Stimulated activated CD8-positive, alpha-beta memory T cell treated with anti-CD3 and anti-CD28 coated beads, Interleukin-4, amount 100 ng/mL, for 48 hours (primary cell): Measurements from ENCODE around the gene RUNX1.

Experiments
- DNase-seq: peaks from one replicate; pipeline ENCODE4 v3.0.0-alpha.2; 2020

RUNX1 gene

DNA sequence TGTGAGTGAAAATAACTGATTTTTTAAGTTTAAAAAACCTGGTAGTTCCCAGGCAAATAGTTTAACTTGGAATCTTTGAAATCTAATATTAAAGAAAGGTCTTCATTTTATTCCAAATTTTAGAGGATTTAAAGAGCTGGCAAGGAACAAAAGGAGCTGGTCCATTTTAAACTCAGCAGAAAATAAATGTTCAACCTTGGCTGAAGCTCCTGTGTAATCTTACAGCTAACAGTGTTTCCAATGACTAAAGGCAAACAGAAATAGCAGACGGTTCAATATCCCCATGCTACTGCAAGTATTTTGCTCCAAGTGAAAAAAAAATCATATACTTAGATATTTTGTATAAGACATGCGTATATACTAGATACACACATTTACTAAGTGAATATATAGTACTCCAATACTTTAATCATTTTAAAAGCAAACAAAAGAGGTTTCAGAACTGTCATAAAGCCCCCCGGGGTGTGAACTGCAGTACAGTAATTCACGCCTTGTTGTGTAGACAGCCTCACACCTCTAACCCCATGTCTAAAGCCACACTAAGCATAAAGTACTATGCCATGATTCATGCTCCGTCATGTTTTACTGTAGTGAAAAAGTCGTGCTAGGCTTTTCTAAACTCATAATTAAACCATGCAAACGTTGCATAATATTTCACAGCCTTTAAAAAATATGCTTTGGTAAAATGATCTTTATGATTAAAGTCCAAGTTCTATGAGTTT is 248.1 kb downstream of the RUNX1 start:
- no peak for DNase-seq

DNA sequence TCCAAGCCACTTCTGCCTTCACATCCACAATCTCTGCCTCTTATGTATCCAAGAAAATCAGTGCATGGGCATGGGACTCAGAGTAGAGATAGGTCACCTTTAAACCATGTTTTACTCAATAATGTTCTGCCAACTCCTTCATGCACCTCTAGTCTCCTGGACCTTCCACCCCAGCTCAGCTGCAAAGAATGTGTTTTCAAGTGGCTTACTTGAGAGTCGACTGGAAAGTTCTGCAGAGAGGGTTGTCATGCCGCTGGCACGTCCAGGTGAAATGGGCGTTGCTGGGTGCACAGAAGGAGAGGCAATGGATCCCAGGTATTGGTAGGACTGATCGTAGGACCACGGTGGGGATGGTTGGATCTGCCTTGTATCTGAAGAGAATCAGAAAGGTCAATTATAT is 250.0 kb downstream of the RUNX1 start:
- no peak for DNase-seq

DNA sequence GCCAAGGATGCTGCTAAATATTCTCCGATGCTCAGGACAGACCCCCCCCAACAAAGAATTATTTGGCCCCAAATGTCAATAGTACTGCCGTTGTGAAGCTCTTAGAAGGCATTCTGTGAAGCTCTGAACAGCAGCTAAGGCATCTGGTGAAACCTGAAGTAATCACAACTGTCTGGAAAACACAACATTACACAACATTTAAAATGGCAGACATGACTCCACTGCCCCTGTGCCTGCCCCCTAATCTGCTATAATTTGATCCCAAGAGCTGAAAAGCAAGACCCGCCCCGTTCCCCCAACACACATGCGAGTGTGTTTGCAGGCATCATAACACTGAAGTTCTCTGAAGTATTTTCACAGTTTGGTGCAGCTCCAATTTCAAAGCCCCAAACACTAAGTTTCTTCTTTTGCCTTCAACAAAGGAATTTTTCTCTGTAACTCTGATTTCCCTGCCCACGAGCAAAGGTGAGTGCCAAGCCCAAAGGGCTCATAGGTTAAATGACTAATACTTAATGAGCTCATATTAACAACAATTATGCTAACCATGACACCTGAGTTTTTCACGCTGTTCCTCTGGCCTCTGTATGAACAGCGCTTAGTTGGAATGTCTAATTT is 251.1 kb downstream of the RUNX1 start:
- no peak for DNase-seq

DNA sequence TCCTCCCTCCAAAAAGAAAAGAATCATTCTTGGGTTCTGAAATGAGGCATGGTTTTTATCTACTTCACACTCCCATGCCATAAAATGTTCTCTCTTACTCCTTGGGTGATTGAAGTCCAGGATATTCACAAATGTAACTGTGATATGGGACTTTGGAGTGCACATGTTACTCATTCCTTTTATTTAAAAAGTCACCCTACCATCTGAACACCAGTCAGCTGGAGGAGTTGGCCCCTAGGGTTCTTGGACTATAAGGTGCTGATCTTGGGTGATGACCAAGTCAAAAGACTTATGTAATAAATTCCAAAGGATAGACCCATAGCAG is 251.9 kb downstream of the RUNX1 start:
- DNase-seq: no peak

DNA sequence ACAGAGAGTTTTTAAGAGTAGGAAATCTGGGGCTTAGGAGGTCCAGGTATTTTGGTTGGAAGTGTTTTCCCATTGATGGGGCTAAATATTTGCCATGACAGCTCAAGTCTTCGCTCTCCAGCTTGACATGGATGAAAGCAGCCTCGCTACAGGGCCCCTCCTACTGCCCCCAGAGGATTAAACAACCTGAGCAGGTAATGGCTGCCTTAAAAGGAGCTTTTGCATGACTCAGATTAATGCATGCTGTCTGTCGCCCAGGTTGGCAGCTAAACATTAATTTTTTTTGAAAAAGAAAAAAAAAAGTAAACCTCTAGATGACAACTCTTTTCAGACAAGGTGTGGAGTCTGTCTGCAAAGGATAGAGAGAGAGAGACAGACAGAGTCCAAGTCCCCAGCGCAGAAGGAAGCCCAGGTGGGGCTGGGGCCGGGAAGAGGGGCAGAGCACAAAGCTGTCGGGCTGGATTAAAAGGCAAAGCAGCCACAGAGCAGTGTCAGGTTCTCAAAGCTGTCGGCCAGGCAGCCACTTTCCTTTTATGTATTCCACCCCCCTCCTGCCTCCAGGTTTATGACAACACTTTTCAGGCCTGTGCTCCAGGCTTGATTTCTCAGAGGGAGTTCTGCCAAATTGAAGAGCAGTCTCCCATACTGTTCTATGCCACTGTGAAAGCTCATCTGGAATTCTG is 252.4 kb downstream of the RUNX1 start:
- DNase-seq: no peak

DNA sequence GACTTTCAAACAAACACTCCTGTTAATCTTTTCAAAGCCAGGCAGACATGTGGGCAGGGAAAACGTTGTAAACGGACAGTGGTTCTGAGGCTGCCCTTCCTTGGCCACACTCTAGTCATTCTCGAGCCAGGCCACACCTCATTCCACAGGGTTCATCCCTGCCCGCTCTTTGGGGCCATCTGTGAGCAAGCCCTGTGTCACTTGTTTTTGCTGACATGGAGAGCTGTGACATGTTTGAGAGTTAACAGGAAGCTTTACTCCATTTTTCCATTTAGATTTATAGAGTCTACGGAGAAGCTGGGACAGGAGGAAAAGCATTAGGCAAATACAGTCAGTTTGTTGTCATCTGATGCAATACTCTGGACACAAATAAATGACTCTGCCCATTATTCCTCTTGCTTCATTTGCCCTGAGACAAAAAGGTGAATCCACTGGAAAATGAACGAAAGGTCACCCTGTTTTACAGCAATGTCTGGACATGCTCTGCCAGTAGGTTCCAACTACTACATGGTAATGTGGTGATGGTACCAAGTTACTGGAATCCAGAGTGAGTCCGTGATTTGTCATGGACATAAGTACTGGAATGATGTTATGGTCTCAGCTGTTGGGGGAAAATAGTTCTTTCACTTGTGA is 253.4 kb downstream of the RUNX1 start:
- no peak for DNase-seq

DNA sequence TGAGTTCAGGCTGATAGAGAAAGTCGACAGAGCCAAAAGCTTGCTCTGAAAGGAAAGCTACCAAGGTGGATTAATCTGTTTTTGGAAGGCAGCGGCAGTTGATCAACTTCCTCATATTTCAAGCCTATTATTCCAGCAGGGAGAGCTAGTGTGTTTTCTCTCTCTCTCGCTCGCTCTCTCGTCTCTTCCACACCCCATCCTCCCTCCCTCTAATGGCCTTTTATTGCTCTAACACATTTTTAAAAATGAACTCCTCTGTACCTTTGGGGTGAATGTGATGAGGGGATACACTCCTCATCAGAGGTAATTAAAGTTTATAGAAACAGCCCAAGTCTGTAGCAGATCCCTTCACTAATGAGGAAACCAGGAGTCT is 253.9 kb downstream of the RUNX1 start:
- no peak for DNase-seq

DNA sequence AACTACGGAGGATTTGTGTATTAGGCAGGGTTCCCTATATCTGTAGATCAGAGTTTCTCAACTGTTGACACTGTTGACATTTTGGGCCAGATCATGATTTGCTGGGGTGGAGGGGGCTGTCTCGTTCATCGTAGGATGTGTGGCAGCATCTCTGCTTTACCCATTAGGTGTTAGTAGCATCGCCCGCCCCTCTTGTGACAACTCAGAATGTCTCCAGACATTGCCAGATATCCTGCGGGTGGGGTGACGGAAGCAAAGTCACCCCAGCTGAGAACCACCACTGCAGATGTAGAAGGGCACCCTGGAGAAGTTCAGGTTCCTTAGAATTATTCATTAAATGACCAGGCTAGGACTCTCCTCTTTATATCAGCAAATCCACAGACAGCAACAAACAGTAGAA is 254.4 kb downstream of the RUNX1 start:
- DNase-seq: no peak

DNA sequence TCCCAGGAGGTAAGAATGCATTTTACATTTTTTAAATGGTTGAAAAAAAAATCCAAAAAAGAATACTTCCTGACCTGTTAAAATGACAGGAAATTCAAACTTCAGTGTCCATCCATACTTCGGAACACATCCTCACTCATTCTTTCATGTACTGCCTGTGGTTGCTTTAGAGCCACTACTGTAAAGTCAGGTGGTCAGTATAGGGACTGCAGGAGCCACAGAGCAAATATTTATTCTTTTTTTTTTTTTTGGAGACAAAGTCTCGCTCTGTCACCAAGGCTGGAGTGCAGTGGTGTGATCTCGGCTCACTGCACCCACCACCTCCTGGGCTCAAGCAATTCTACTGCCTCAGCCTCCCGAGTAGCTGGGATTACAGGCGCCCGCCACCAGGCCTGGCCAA is 255.6 kb downstream of the RUNX1 start:
- DNase-seq: no peak

DNA sequence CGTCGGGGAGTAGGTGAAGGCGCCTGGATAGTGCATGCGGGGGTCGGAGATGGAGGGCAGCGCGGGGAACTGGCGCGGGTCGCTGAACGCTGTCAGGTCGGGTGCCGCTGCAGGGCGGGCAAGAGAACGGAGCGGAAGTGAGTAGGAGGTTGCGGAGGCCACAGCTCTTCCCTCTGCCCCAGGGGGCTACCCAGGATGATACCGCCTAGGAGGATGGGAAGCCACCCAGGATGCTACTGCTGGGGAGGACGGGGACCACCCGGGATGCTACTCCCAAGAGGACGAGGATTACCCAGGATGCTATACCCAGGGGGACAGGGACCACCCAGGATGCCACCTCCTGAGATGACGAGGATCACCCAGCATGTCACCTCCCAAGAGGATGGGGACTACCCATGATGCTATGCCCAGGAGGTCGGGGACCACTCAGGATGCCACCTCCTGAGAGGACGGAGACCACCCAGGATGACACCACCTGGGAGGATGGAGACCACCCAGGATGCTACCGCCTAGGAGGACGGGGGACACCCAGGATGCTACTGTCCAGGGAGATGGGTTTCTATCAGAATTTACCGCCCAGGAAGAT is 256.5 kb downstream of the RUNX1 start:
- no peak for DNase-seq

DNA sequence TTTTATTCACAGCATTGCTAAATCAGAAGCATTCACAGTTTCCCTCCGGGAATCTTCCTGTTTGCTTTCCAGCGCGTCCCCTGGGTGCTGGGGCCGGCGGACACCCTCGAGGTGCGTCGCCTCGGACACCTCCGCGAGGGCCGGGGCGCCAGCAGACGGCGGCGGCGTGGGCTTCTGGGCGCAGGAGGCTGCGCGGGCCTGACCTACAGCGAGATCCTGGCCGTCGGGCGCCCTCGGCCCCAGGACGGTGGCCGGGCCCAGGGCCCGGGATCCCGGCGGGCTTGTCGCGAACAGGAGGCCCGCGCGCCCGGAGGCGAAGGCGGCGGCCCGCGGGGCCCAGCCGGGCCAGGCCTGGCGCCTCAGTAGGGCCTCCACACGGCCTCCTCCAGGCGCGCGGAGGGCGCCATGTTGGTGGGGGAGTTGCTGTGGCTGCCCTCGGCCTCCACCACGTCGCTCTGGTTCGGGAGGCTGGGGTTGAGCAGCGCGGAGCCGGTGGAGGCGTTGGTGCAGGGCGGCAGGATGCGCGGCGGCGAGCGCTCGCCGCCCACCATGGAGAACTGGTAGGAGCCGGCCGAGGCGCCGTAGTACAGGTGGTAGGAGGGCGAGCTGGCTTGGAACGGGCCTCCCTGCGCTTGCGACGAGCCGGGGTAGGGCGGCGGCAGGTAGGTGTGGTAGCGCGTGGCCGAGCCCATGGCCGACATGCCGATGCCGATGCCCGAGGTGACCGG is 257.2 kb downstream of the RUNX1 start:
- DNase-seq: no peak

DNA sequence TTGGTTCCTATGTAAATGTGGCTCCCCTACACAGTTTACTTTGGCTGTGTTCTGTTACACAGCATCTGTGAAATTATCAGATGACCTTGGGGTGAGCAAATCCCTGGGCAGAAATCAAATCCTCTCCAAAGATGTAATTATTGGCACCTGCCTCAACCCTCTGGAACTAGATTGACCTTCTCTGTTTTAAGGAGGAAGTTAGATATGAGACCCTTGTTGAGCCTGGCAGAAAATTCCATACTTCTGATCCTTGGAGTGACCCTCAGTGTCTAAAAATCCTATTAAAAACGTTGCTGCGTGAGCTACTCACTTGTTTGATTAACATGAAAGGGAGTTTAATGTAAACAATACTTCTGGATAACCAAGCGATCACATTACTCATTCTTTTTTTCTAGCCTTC is 258.3 kb downstream of the RUNX1 start:
- DNase-seq: no peak

DNA sequence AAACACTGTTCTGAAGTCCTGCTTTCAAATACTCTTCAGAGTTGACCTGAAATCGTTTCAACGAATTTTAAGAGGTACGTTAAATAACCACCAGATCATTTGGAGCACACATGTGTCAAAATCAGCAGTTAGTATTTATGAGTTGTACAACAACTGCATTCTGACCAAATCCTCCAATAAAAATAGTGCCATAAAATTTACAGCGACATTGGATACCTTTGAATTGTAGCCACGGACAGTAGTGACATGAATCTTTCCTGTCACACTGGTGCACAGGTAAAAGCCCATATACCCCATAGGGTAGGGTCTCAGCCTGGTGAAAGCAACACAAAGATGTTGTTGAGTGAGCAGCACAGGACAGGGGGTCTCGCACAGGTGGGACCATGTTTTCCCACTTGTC is 258.8 kb downstream of the RUNX1 start:
- DNase-seq: no peak

DNA sequence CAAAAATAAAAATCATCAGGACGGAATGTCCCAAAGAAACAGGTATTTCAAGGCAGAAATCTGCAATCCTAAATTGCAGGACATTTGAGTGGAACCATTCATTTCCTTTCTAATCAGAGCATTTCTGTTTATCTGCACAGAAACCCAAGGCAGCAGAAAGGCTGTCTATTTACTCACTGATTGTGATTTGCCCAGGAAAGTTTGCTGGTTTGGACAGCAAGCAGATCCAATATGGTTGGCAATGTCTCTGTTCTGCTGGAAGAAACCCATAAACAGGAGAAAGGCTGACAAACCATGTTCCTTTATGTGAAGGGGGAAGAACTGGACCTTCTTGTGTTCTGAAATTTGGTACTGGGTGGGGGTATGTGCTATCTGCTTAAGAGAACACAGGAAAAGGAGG is 260.2 kb downstream of the RUNX1 start:
- no peak for DNase-seq

DNA sequence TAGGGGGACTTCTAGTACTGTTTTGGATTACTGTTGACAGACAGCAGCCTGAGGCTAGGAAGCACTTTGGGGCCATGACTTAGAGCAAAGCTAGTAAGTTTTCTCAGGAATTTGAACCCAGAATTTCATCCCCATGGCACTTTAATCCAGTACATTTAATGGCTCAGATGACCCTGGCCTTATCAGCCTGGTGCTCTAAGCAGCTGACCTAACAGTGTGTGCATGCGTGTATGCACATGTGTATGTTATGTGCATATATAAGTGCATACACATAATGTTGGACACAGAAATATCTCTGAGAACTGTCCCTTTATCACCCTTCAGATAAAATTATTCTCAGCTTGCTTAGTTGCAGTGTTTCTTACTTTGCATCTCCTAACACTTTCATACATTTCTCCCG is 265.3 kb downstream of the RUNX1 start:
- DNase-seq: no peak

DNA sequence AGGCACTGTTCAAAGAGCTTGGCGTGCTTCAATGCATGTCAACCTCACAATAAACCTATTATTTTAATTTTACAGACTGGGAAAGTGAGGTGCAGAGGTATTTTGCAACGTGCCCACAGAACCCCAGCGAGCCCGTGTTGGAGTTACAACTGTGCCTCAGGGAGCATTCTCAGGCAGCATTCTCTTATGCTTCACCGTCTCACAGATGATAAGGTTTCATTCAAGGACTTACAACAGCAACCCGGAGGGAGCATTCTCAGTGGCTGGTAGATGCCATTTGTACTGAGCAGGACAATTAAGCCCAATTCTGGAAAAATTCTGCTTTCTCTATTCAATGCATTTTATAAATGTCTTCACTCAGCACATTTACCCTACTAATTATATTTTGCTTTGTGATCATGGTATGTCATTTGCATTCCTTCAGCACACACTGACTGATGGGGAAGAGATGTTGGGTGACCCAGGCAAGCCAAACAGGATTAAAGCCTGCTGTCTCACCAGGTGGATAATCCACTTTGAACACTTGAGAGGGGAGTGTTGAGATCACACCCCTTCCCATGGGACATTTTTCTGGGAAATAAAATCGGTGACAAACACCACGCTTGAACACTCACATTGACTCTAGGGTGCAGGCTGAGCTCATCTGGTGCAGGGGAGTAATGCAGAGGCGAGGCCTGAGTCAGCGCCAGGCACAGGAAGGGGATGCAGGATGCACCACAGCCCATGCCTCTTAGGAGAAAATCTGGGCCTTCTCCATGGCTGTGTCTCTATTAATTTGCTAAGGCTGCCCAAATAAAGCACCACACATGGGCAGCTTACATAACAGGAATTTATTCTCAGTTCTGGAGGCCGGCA is 266.4 kb downstream of the RUNX1 start:
- no peak for DNase-seq

DNA sequence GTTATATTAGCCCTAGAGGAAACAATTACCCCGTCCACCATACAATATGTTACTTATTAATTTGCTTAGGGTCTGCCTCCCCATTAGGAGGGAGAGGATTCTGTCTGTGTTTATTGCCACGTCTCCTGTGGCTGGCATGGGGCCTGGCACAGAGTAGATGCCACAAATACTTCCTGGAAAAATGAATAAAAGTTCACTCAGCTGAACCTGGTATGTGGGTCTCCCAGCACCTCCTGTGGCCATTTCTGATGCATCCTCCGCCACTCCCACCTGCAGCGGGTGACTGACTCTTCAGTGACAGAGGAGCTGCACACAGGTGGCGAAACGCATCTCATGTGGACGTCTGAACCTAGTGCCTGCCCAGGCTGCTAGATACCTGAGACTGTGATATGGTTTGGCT is 267.6 kb downstream of the RUNX1 start:
- no peak for DNase-seq

DNA sequence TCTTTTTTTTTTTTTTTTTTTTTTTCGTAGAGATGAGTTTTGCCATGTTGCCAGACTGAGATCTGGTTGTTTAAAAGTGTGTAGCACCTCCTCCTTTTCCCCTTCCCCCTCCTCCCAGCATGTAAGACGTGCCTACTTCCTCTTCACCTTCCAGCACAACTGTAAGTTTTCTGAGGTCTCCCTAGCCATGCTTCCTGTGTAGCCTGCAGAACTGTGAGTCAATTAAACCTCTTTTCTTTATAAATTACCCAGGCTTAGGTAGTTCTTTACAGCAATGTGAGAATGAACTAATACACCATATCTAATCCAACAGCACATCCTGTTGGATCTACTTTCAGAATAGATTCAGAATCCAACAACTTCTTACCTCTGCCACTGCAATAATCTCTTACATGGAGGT is 269.2 kb downstream of the RUNX1 start:
- DNase-seq: no peak

DNA sequence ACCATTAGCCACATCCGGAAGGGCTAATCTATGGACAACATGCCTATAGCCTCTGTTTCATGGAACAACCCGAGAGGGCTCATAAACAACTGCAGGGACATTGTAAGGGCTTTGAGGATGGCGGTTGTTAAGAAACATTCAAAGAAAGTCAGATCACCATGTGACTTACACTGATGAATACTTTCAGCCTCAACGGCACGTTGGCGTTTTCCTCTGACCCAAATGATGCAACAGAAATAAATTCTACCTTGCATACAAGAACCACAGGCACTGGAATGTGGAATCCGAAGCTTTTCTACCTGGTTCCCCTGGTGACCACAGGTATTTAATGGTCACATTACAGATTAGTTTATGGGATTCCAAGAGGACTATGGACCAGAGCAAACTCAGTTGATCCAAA is 273.3 kb downstream of the RUNX1 start:
- no peak for DNase-seq

DNA sequence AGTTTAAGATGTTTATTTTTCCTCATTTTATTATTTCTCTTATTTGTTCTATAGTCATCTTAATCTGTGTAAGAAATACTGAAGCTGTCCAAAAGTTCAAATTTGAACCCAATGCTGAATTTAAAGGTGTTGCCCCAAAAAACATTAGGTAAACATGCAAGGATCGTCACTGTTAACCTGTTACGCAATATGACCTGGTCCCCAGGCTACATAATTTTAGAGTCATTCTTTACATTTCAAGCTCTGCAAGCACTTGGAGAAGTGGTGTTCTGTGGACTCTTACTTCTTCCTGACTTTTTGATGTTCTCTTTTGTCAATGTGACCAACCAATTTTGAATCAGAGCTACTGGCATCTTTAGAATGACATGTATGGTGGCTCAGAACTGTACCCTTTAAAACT is 274.4 kb downstream of the RUNX1 start:
- DNase-seq: no peak

DNA sequence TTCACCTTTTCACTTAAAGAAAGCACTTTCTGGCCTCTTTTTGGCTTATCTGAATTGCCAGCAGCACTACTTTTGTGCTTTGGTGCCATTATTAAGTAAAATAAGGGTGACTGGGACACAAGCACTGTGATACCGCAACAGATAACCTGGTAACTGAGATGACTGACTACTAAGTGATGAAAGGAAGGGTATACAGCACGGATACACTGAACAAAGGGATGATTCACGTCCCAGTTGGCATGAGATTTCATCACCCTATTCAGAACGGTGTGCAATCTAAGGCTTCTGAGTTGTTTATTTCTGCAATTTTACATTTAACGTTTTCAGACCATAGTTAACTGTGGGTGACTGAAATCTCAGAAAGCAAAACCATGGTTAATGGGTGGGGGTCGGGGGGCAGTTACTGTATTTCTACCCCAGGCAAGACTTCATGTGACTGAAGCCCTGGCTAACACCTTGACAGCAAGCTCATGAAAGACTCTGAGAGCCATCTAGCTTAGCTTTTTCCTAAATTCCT is 277.5 kb downstream of the RUNX1 start:
- DNase-seq: no peak

DNA sequence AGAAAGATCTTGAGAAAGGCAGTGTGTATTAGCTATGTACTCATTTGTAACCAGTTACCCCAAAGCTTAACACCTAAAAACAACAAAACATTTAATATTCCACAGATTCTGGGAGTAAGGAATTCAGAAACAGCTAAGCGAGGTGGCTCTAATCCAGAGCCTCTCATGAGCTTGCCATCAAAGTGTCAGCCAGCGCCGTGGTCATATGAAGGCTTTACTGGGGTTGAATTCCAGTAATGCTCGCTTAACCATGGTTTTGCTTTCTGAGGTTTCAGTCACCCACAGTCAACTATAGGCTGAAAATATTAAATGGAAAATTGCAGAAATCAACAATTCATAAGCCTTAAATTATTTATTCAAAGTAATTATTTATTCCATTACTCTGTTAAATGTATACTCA is 278.5 kb downstream of the RUNX1 start:
- no peak for DNase-seq
